Measurements from ENCODE around the gene KCNIP2. TPM values are rescaled to one million over a fixed set of nuclear protein-coding genes. Genes with fewer than 3 reads are reported as not detected.
A peak's percentile ranks its signal among the peaks of the same experiment; 100 is the strongest.

The KCNIP2 gene
- total RNA-seq, 1 donor from 2014 or later = 151 TPM

DNA sequence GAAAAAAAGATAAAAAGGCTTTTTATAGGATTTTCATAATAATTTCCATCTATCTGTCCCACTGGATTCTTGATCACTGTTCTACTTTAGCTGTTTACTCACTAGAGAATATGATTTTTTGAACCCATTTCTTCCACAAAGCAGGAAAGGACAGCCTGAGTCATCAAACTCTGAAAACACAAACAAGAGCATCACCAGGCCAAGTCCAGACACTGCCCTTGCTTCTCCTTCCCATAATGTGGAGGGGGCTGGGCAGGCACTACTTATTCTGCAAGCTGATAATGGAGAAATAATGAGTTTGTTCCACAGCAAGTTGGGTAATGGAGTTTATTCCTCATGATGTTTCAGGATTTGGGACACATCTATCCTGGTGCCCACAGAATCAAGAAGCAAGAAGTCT, 13.0 kb upstream of the KCNIP2 start:
- no peak for DNase-seq (ENCODE audit: low spot score)

DNA sequence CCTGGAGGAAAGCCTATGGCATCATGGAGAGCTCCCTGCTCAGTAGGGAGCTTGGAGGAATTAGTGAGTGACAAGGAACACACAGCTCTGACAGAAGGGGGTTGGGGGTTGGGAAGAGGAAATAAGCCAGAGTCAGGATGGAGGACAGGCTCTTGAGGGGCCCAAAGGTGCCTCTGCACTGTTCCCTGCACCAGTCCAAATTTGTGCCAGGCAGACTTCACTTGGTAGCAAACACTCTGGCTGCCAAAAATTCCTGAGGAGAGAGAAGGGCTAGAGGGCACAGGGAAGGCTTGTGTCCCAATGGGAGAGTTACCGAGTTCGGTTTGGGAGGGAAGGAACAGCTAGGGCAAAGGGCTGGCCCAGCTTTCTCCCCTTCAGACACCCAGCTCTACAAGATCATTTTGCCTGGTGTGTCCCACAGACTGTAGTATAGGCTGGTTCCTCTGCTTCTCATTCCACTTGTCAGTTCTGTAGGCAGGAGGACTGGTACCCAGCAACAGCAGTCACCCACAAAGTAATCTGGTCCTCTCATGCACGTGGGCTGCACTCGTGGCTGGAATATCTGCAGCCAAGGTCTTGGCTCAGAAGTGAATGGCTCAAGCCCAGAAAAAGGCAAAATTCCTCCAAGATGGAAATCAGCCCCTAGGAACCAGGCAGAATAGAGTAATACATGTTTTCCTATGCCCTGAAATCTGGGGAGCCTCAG, 8.0 kb upstream of the KCNIP2 start:
- peak; percentile 45 for DNase-seq (ENCODE audit: low spot score)

GRCh38 chr10:101850749-101851148, 7.1 kb upstream of the KCNIP2 start:
- no peak for DNase-seq (ENCODE audit: low spot score)

DNA sequence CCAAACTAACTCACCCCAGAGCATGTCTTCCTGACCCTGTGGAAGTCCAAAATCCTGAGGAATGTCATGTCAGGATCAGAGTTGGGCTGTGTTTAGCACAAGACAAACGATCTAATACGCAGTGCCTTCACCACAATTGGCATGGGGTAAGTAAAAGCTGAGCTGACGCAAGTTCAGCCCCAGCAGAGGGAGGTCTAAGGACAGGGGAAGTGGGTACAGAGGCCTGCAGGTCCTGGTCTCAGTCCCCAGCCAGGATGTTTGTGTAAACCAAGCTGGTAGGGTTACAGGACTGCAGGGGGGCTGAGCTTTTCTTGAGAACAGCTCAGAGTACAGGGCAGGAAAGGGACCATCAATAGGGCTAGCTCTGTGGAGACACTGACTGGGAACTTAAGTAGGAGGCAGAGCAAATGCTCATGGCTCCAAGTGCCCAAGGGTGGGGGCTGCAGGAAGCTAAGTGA, 5.3 kb upstream of the KCNIP2 start:
- DNase-seq (ENCODE audit: low spot score) = peak; percentile 41

GRCh38 chr10:101848408-101848807, 4.8 kb upstream of the KCNIP2 start:
- no peak for DNase-seq (ENCODE audit: low spot score)

DNA sequence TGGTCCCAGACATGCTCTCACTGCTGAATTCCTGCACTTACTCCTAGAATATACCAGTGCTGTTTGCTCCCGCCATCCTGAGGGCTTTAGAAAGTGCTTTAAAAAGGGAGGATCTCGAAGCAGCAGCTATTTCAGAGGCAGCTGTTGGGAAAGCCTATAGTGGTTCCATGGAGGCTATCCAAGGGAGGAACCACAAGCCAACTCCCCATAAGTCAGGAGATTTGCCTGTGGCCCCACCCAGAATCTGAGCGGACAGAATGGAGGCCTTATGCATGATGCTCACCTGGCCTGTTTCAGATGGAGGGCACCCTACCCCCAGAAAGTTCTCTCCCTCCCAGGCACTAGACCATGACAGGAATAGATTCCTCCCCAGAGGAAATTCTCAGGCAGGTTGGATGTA, 2.3 kb upstream of the KCNIP2 start:
- no peak for DNase-seq (ENCODE audit: low spot score)

GRCh38 chr10:101841826-101842225, 1.8 kb downstream of the KCNIP2 start:
- DNase-seq (ENCODE audit: low spot score) = peak; percentile 14

- peak; percentile 94 for DNase-seq (ENCODE audit: low spot score)
Measured at GRCh38 chr10:101840741-101841453, 2.7 kb downstream of the KCNIP2 start.

DNA sequence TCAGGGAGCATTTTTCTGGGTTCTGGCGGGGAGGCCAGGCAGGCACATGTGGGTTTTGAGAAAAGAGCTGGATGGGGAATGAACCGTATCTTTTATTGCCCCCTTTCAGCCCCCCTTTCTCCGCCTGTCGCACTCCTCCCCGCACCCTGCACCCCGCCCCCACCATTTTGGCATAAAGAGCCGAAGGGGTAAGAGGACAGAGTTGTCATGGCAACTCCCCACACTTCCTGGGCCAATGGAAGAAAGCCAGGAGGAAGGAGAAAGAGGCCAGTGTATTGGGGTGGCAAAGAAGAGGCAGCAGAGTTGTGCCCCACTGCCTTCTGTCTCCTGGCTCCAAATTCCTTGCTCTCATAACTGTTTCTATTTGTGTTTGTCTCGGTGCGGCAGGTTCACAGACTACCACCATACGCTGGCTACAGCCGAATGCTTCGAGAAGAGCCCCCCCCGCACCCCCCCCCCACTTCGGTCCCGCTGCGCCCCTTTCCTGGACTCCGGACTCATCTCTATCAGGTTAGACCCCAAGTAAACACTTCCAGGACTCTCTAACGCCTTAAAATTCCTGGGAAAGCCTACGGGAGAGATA, 3.4 kb downstream of the KCNIP2 start:
- DNase-seq (ENCODE audit: low spot score) = peak; percentile 67

DNA sequence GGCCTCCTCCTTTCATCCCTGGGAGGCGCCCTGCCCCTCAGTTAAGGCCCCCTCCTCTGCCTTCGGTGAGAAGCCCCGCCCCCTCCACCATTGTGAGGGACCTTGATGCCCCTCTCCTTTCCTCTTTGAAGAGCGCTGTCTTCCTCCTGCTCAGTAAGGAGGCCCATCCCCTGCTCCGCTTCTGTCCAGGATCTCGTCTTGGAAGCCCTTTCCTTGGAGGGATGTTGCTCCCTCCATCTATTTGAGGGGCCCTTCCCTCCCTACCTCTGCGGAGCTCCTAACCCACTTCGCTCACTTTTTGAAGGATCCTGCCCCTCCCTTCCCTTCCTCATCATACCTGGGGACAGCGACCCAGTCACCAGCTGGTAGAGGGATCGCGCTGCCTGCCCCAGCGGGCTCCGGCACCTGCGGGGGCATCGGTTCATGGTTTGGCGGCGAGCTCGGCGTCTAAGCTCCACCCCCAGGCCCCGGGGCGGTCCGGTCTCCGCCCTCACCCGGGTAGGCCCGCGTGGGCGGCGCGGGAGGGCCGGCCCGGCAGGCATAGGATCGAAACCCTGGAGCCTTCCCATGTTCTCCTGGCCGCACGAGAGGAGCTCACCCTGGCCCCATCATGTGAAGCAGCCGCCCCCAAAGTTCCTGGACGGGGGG, 4.1 kb downstream of the KCNIP2 start:
- DNase-seq (ENCODE audit: low spot score) = peak; percentile 89

GRCh38 chr10:101839002-101839401, 4.6 kb downstream of the KCNIP2 start:
- peak; percentile 11 for DNase-seq (ENCODE audit: low spot score)

- DNase-seq (ENCODE audit: low spot score) = no peak
Measured at GRCh38 chr10:101838416-101838970, 5.1 kb downstream of the KCNIP2 start.

GRCh38 chr10:101837748-101838147, 5.9 kb downstream of the KCNIP2 start:
- DNase-seq (ENCODE audit: low spot score) = peak; percentile 65

DNA sequence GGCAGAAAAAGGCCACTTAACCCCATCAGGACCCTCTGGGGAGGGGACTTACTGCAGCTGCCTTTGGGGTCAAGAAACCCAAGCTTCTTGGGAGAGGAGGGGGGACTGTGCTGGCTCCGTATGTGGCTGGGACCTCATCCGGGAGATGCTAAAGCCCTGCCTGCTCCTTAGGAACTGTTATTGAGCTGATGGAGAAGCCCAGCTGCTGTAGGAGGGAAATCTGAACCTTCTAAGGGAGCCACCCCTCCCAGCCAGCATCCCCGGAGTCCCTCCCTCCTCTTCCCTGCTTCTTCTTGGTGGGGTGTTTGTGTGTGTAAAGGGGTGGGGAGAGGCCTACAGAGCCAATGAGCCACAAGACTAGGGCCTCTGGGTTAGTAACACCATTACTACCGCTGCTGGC, 8.2 kb downstream of the KCNIP2 start:
- DNase-seq (ENCODE audit: low spot score) = peak; percentile 20

- peak; percentile 90 for DNase-seq (ENCODE audit: low spot score)
Measured at GRCh38 chr10:101834341-101834740, 9.3 kb downstream of the KCNIP2 start.

DNA sequence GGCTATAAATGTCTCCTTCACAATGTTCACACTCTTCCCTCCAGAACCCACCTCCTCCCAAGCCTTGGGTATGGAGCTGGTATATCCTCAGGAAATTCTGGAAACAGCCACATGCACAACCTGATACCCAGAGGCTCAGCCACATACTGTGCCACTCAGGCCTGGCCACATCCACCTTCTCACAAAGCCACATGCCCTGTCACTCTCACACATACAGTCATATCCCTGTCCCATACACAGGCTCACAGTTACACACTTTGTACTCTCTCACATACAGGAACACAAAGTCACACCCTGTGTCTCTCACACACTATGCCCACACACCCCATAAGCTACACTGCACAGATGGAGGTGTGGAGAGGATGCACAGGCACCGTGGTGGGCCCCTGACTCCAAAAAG, 10.1 kb downstream of the KCNIP2 start:
- peak; percentile 18 for DNase-seq (ENCODE audit: low spot score)

DNA sequence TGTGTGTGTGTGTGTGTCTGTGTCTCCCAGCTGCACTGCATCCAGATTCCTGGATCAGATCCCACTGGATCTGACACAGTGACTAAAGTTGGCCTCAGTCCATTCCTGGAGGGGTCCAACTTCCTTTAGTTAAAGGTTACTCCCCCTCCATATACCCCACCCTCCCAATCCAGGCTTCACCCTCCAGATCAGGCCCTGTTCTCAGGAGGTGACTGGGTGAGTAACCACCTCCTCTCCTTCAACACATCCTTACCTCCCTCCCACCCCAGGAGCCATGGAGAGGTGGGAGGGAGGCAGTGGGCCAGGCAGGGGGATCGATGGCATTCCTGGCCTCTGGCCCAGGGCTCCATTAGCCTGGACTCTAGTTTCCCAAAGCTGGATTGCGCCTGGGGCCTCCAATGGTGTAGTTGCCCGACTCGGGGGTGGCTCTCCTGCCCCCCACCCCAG, 11.3 kb downstream of the KCNIP2 start:
- peak; percentile 53 for DNase-seq (ENCODE audit: low spot score)

- peak; percentile 86 for DNase-seq (ENCODE audit: low spot score)
Measured at GRCh38 chr10:101831169-101831811, 12.3 kb downstream of the KCNIP2 start.

GRCh38 chr10:101830322-101831168, 13.1 kb downstream of the KCNIP2 start:
- peak; percentile 96 for DNase-seq (ENCODE audit: low spot score)
